Thyroid gland (tissue), 4 donors: ENCODE measurements around the gene CREB3L1. TPM values are rescaled to one million over a fixed set of nuclear protein-coding genes. Genes with fewer than 3 reads are reported as not detected.

Experiments
- DNase-seq, 2 donors: peaks; one replicate each; pipeline ENCODE4 v3.0.0-alpha.2; 2019
- H3K27ac ChIP-seq, 3 donors: fragments of 200-600 bp; sonication (generic); 1 replicate in 2 of 3; 2 replicates in 1 of 3; pipeline ENCODE4 v1.5.1; 2016 to 2019; ENCODE audit warnings: mild to moderate bottlenecking in 1 of 3, moderate library complexity in 1 of 3
- H3K27me3 ChIP-seq: fragments of 200-600 bp; sonication (generic); one replicate; pipeline ENCODE4 v1.5.1; 2019
- H3K36me3 ChIP-seq, 2 donors: fragments of 200-600 bp; sonication (generic); one replicate each; pipeline ENCODE4 v1.5.1; 2016 to 2019
- H3K4me1 ChIP-seq, 2 donors: fragments of 200-600 bp; sonication (generic); one replicate each; pipeline ENCODE4 v1.5.1; 2017 to 2019
- H3K4me3 ChIP-seq, 3 donors: fragments of 200-600 bp; sonication (generic); replicated peaks in 1 of 3; 1 replicate in 2 of 3; 2 replicates in 1 of 3; pipeline ENCODE4 v1.5.1; 2016; ENCODE audit warnings: mild to moderate bottlenecking in 1 of 3
- H3K9me3 ChIP-seq: fragments of 200-600 bp; sonication (generic); one replicate; pipeline ENCODE4 v1.5.1; 2017
- CTCF ChIP-seq, 6 experiments: fragments of 200-600 bp in 3 of 6; fragments of 450-650 bp in 3 of 6; sonication (generic) in 3 of 6; IDR thresholded peaks; one replicate each; pipeline ENCODE4 v1.5.1; 2016 to 2019; ENCODE audit warnings: antibody characterized with exemption in 6 of 6, mild to moderate bottlenecking in 2 of 6, inconsistent platforms in 1 of 6, moderate library complexity in 1 of 6
- POLR2A ChIP-seq, 2 donors: fragments of 450-650 bp; IDR thresholded peaks; one replicate each; pipeline ENCODE4 v1.6.1; 2017; ENCODE audit warnings: antibody characterized with exemption in 2 of 2, mild to moderate bottlenecking in 2 of 2, moderate library complexity in 1 of 2
- WGBS, 2 donors: methylation state at CpG; one replicate each; pipeline ENCODE4 v1.1.5; 2017; 5-methylcytosine and 5-hydroxymethylcytosine counted together
- intact Hi-C: fragments of 100-400 bp; cut with DNase I; formaldehyde crosslinking; loops from one replicate; pipeline ENCODE4 v1.15.1; 2023
- total RNA-seq, 4 donors: library from RNA; depleted of rRNA; stranded (reverse); fragments of >200 nt; gene quantifications; one replicate each; pipeline ENCODE4 v1.2.3, GENCODE V29; 2016

The CREB3L1 gene
- total RNA-seq, 4 donors from 2014 or later, result 0.88 to 3.1 (median 2.1) TPM

GRCh38 chr11:46286789-46287188 lies 9.3 kb downstream of the CREB3L1 start:
- Histone ChIP-seq H3K27me3 (no peaks in the 10 kb centered on the region), H3K4me3 (no peak overlapping the region), H3K4me1 (peaks cover 8 to 23% of the 10 kb centered on the region in 2 donors), H3K27ac (no peak overlapping the region), H3K9me3 (no peaks in the 10 kb centered on the region), H3K36me3 (no peaks in the 10 kb centered on the region)
- TF ChIP-seq POLR2A (IDR thresholded peaks at IDR 0.05), result no peak
- no peak for TF ChIP-seq CTCF (IDR thresholded peaks at IDR 0.05)
- intact Hi-C loops, result no loop called here
- no peak for DNase-seq
- 73 to 95% methylated on average over 5 of the region's 5 CpGs for WGBS, 2 donors

- no peak for DNase-seq
- H3K36me3 ChIP-seq, result no peaks in the 10 kb centered on the region
- no peak overlapping the region for H3K27ac ChIP-seq
- TF ChIP-seq POLR2A (IDR thresholded peaks at IDR 0.05), result no peak
- no peak for TF ChIP-seq CTCF (IDR thresholded peaks at IDR 0.05)
- 93 to 97% methylated on average over 3 to 4 of the region's 5 CpGs for WGBS, 2 donors
- H3K9me3 ChIP-seq, result no peaks in the 10 kb centered on the region
- no peaks in the 10 kb centered on the region for H3K27me3 ChIP-seq
- H3K4me1 ChIP-seq, result peaks cover 8 to 27% of the 10 kb centered on the region in 2 donors
- no peak overlapping the region for H3K4me3 ChIP-seq
- intact Hi-C loops, result no loop called here
Measured at GRCh38 chr11:46288451-46288850, 11.0 kb downstream of the CREB3L1 start.

GRCh38 chr11:46290011-46290410 lies 12.5 kb downstream of the CREB3L1 start:
- no peaks in the 10 kb centered on the region for H3K36me3 ChIP-seq
- TF ChIP-seq POLR2A (IDR thresholded peaks at IDR 0.05) (no peak), CTCF (IDR thresholded peaks at IDR 0.05) (no peak)
- H3K27me3 ChIP-seq, result no peaks in the 10 kb centered on the region
- H3K27ac ChIP-seq, result no peak overlapping the region
- intact Hi-C loops, result no loop called here
- H3K4me1 ChIP-seq, result peaks cover 9 to 30% of the 10 kb centered on the region in 2 donors
- no peak overlapping the region for H3K4me3 ChIP-seq
- no peaks in the 10 kb centered on the region for H3K9me3 ChIP-seq
- WGBS, 2 donors, result 92 to 100% methylated on average over 2 of the region's 2 CpGs
- no peak for DNase-seq

- Histone ChIP-seq H3K36me3 (no peaks in the 10 kb centered on the region), H3K4me3 (no peak overlapping the region), H3K9me3 (no peaks in the 10 kb centered on the region), H3K27ac (no peak overlapping the region), H3K4me1 (peaks cover 16 to 31% of the 10 kb centered on the region in 2 donors), H3K27me3 (no peaks in the 10 kb centered on the region)
- TF ChIP-seq CTCF (IDR thresholded peaks at IDR 0.05) (no peak), POLR2A (IDR thresholded peaks at IDR 0.05) (no peak)
- peak; percentile 85 for DNase-seq
- WGBS, 2 donors, result 51 to 58% methylated on average over 6 of the region's 6 CpGs
- intact Hi-C loops, result no loop called here
Measured at GRCh38 chr11:46290598-46291309, 13.3 kb downstream of the CREB3L1 start.

GRCh38 chr11:46291441-46292150 lies 14.1 kb downstream of the CREB3L1 start:
- no peaks in the 10 kb centered on the region for H3K9me3 ChIP-seq
- no peaks in the 10 kb centered on the region for H3K27me3 ChIP-seq
- intact Hi-C loops, result no loop called here
- 68 to 73% methylated on average over 8 to 10 of the region's 10 CpGs for WGBS, 2 donors
- H3K4me3 ChIP-seq, result no peak overlapping the region
- H3K36me3 ChIP-seq, result no peaks in the 10 kb centered on the region
- no peak for DNase-seq
- TF ChIP-seq POLR2A (IDR thresholded peaks at IDR 0.05) (no peak), CTCF (IDR thresholded peaks at IDR 0.05) (no peak)
- peaks cover 25 to 39% of the 10 kb centered on the region in 2 donors for H3K4me1 ChIP-seq
- H3K27ac ChIP-seq, result no peak overlapping the region
